GM18498 (cell line): ENCODE results near the gene VWCE.
A peak's percentile ranks its signal among the peaks of the same experiment; 100 is the strongest.

Source experiments
- ATAC-seq: cut with Tn5 transposase; IDR thresholded peaks from one replicate; pipeline ENCODE4 v1.9.1; 2021; ENCODE audit warnings: mild to moderate bottlenecking, moderate library complexity; ENCODE audit not compliant: unreplicated experiment

The VWCE gene, protein sequence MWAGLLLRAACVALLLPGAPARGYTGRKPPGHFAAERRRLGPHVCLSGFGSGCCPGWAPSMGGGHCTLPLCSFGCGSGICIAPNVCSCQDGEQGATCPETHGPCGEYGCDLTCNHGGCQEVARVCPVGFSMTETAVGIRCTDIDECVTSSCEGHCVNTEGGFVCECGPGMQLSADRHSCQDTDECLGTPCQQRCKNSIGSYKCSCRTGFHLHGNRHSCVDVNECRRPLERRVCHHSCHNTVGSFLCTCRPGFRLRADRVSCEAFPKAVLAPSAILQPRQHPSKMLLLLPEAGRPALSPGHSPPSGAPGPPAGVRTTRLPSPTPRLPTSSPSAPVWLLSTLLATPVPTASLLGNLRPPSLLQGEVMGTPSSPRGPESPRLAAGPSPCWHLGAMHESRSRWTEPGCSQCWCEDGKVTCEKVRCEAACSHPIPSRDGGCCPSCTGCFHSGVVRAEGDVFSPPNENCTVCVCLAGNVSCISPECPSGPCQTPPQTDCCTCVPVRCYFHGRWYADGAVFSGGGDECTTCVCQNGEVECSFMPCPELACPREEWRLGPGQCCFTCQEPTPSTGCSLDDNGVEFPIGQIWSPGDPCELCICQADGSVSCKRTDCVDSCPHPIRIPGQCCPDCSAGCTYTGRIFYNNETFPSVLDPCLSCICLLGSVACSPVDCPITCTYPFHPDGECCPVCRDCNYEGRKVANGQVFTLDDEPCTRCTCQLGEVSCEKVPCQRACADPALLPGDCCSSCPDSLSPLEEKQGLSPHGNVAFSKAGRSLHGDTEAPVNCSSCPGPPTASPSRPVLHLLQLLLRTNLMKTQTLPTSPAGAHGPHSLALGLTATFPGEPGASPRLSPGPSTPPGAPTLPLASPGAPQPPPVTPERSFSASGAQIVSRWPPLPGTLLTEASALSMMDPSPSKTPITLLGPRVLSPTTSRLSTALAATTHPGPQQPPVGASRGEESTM

DNA sequence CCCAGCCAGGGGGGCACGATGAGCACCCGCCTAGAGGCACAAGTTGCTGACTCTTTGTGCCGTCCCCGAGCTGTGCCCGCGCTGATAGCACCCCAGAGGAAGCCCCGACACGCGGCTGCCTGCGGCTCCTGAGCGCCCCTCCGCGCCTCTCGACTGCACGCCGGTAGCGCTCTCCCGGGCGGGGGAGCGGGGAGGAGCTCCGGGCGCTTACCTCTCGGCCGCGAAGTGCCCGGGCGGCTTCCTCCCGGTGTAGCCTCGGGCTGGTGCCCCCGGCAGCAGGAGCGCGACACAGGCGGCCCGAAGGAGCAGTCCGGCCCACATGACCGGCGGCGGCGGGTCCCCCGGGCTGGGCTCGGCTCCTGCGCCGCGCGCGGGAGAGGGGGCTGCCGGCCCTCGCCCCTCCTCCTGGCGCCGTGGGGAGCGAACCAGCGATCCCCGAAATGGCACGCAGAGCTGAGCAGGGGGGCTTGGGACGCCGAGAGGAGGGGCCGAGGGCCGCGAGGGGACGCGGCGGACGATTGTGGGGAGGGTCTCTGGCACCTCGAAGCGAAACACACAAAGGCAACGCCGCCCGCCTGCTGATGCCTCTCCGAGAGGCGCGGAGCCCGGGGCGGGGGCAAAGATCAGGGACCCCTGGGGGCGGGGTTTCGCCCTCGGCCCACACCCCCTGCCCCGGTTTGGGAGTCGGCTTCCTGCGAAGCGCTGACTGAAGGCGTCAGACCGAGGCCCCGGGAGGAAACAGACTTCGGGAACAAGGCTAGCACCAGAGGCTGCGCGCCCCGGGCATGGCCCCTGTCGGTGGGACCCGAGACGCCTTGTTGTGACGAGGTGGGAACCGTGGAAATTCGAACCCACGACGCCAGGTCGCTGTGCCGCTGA, at the start of gene VWCE:
Gene VWCE (minus strand): TSS at position 600 of the 879 bp plus-strand sequence. CDS start 279 bp downstream, at position 321.
- ATAC-seq = peak; percentile 77

GRCh38 chr11:61343792-61344745, 49.0 kb upstream of the VWCE start:
- ATAC-seq = no peak

DNA sequence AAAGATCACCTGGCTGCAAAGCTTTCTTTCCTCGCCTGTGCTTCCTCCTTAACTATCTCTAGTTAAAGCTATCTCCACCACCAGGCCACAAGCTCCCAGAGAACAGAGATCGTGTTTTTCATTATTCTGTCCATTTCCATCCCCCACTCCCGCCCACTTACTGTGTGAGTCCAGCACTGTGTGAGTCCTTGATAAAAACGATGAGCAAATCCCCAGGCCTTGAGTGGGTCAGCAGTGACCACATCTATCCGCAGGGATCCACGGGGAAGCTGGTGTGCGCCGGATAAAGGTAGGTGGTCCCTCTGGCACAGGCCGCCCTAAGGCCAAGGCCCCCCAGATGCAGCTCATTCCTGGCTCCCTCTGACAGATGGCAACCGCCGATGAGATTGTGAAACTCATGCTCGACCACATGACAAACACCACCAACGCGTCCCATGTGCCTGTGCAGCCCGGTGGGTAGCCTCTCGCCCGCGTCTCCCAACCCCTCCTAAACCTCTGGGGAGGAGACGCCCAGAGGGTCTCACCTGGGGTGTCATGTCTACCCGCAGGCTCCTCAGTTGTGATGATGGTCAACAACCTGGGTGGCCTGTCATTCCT, 47.2 kb upstream of the VWCE start:
- no peak for ATAC-seq

GRCh38 chr11:61341706-61342105, 46.6 kb upstream of the VWCE start:
- ATAC-seq = no peak

DNA sequence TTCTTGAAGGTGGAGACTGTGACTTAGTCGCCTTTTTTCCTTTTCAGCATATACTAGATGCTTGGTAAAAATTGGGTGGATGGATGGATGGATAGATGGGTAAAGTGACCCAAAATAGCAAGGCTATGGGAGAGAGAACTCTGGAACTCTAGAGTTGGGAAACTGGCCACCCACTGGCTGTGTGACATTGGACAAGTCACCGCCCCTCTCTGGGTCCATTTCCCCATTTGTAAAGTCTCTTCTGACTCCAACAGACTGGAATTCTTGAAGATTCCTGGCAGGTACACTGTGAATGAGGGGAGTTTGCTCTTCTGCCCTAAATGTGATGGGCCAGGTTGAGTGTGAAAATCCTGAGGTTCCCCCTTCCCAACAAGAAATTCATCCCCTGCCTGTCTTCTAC, 45.9 kb upstream of the VWCE start:
- ATAC-seq = no peak

- no peak for ATAC-seq
These were observed 44.4 kb upstream of the VWCE start for GRCh38 chr11:61339490-61339878.

- no peak for ATAC-seq
These were observed 43.8 kb upstream of the VWCE start for GRCh38 chr11:61338783-61339489.

GRCh38 chr11:61337706-61338470, 42.8 kb upstream of the VWCE start:
- ATAC-seq = no peak

GRCh38 chr11:61336171-61336935, 41.2 kb upstream of the VWCE start:
- peak; percentile 51 for ATAC-seq

GRCh38 chr11:61335355-61335710, 40.2 kb upstream of the VWCE start:
- ATAC-seq = no peak

DNA sequence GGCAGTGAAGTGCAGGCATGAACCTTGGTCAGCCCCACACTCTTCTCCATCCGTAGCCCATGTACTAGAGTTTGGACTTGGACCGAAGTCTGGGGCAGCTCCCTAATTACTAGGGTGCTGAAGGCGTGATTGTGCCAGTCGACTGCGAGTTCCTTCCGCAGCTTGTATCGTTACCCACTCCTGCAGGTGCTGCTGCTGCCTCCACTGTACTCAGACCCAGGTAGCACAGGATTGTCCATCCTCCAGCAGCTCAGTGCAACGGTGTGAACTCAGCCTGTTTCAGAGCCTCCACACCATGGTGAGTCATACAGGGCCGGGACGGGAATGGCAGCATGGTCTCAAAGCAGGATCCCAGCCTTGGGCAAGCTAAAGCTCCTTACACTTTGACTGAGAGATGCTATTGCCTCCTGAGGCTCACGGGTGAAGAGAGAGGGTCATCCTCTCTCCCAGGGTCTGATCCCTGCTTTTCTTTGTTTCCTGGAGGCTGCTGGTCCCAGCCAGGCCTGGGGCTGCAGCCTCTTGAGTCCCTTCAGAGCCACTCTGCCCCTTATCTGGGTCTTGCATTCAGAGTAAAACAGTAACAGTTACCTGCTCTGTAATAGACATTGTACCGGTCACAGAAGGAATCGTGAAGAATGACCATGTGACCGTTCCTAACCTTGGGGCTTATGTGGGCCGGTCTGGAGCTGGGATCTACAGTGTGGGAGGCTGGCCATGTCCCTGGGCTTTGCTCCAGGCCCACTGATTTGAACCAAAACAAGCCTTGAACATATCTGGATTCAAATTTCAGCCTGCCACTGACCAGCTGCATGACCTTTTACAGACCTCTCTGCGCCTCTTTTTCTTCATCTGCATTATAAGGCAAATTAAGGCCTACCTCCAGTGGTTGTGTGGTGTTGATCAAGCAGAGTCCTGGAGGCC, 39.6 kb upstream of the VWCE start:
- no peak for ATAC-seq

- no peak for ATAC-seq
These were observed 38.7 kb upstream of the VWCE start for GRCh38 chr11:61333550-61334433.

DNA sequence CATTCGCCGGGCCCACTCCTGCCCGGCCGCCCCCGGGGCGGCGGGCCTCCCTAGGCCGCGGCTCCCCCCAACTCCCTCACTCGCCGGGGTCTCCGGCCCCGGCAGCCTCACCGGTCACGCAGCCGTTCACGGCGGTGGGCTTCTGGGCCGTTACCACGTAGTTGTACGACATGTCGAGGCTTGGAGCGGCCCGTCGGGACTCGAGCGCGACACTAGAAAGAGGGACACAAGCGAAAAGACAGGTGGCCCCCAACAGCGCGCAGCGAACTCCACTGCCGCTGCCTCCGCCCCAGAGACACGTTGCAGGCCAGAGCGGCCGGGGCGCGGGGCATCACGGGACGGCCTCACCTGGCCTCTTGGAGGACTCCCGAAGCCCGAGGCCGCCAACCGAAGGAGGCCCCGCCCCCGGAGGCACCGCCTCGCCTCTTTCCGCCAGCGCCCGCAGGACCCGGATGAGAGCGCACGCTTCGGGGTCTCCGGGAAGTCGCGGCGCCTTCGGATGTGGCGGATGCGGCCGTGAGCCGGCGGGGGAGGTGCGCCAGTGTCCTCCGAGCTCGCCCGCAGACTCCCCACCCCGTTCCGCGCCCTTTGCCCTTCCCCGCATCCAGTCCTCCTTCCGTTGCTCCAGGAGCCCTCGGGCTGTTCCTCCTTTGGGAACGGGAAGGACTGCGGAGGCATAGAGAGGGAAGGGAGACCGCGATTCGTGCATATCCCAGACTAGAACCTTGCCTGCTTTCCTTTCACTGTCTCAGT, 37.9 kb upstream of the VWCE start, which contains the start of the genes DDB1 and TKFC:
Gene DDB1 (minus strand): TSS at position 309 of the 753 bp plus-strand sequence. CDS start 137 bp downstream, at position 172.
Gene TKFC (plus strand): TSS at position 432 of the 753 bp plus-strand sequence. CDS start 1,501 bp downstream, outside the sequence.
- peak; percentile 93 for ATAC-seq

DNA sequence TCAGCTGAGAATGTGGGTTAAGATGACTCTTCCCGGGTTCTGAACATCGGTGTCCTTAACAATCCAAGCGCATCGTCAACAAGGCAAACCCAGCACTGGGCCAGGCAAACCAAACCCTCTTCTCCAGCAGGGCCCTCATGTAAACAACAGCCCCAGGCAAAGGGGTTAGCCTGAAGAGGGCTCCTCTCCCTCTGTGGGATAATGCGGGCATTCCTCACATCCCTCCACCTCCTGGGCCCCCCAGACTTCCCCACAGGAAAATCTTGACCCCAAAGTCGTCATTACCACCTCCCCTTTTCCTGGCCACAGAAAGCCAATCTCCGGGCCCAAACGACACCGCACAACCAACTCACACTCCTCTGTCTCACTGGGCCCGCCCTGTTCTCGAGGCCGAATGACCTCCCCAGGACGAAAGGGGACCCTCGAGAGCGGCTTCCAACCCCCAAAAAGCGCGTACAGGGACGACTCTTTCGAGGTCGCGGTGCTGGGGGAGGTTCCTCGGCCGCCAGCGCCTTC, 37.2 kb upstream of the VWCE start:
- no peak for ATAC-seq
